ENCODE measurements around the gene SLC18A3.

SLC18A3 gene

GRCh38 chr10:49651039-49651835 lies 41.1 kb downstream of the SLC18A3 start:
- no peaks in the 10 kb centered on the region for H3K36me3 ChIP-seq
- no peak overlapping the region for H3K4me3 ChIP-seq (ENCODE audit: low read depth, low read length)
- no peaks in the 10 kb centered on the region for H3K9me3 ChIP-seq
- H3K27me3 ChIP-seq, result no peaks in the 10 kb centered on the region
- TF ChIP-seq CTCF (IDR thresholded peaks at IDR 0.05; ENCODE audit: low read depth, low read length), result no peak
- H3K4me1 ChIP-seq, result no peaks in the 10 kb centered on the region
- DNase-seq, result no peak

- H3K4me1 ChIP-seq, result no peaks in the 10 kb centered on the region
- no peaks in the 10 kb centered on the region for H3K36me3 ChIP-seq
- no peak overlapping the region for H3K4me3 ChIP-seq (ENCODE audit: low read depth, low read length)
- DNase-seq, result no peak
- H3K9me3 ChIP-seq, result no peaks in the 10 kb centered on the region
- H3K27me3 ChIP-seq, result no peaks in the 10 kb centered on the region
- no peak for TF ChIP-seq CTCF (IDR thresholded peaks at IDR 0.05; ENCODE audit: low read depth, low read length)
These were observed 41.8 kb downstream of the SLC18A3 start for GRCh38 chr10:49651917-49652316.

GRCh38 chr10:49652421-49653272 lies 42.5 kb downstream of the SLC18A3 start:
- TF ChIP-seq CTCF (IDR thresholded peaks at IDR 0.05; ENCODE audit: low read depth, low read length), result no peak
- Histone ChIP-seq H3K27me3 (no peaks in the 10 kb centered on the region), H3K36me3 (no peaks in the 10 kb centered on the region), H3K4me3 (ENCODE audit: low read depth, low read length) (no peak overlapping the region), H3K4me1 (no peaks in the 10 kb centered on the region), H3K9me3 (no peaks in the 10 kb centered on the region)
- DNase-seq, result no peak

GRCh38 chr10:49653273-49653929 lies 43.3 kb downstream of the SLC18A3 start:
- Histone ChIP-seq H3K4me3 (ENCODE audit: low read depth, low read length) (no peak overlapping the region), H3K4me1 (no peaks in the 10 kb centered on the region), H3K36me3 (no peaks in the 10 kb centered on the region), H3K9me3 (no peaks in the 10 kb centered on the region), H3K27me3 (no peaks in the 10 kb centered on the region)
- no peak for TF ChIP-seq CTCF (IDR thresholded peaks at IDR 0.05; ENCODE audit: low read depth, low read length)
- DNase-seq, result no peak

GRCh38 chr10:49654036-49654693 lies 44.1 kb downstream of the SLC18A3 start:
- Histone ChIP-seq H3K27me3 (no peaks in the 10 kb centered on the region), H3K4me3 (ENCODE audit: low read depth, low read length) (no peak overlapping the region), H3K9me3 (no peaks in the 10 kb centered on the region), H3K4me1 (no peaks in the 10 kb centered on the region), H3K36me3 (no peaks in the 10 kb centered on the region)
- DNase-seq, result no peak
- no peak for TF ChIP-seq CTCF (IDR thresholded peaks at IDR 0.05; ENCODE audit: low read depth, low read length)

All from BE2C (cell line).